ENCODE data around the gene SNRNP48.

SNRNP48 gene

GRCh38 chr6:7593229-7593628, 3.2 kb downstream of the SNRNP48 start:
- no peak for DNase-seq (ENCODE audit: low read depth in 2 of 2)

- DNase-seq (ENCODE audit: low read depth in 2 of 2), result no peak
These were observed 4.7 kb downstream of the SNRNP48 start for GRCh38 chr6:7594579-7595125.

- DNase-seq (ENCODE audit: low read depth in 2 of 2), result no peak
These were observed 14.0 kb downstream of the SNRNP48 start for GRCh38 chr6:7604003-7604402.

GRCh38 chr6:7604506-7604905, 14.5 kb downstream of the SNRNP48 start:
- DNase-seq (ENCODE audit: low read depth in 2 of 2), result no peak

GRCh38 chr6:7615611-7616383, 25.8 kb downstream of the SNRNP48 start:
- DNase-seq (ENCODE audit: low read depth in 2 of 2), result no peak

GRCh38 chr6:7617801-7618764, 28.1 kb downstream of the SNRNP48 start:
- no peak for DNase-seq (ENCODE audit: low read depth in 2 of 2)

- no peak for DNase-seq (ENCODE audit: low read depth in 2 of 2)
These were observed 31.8 kb downstream of the SNRNP48 start for GRCh38 chr6:7621761-7622160.

GRCh38 chr6:7624796-7625710, 35.1 kb downstream of the SNRNP48 start:
- no peak for DNase-seq (ENCODE audit: low read depth in 2 of 2)

- no peak for DNase-seq (ENCODE audit: low read depth in 2 of 2)
These were observed 38.5 kb downstream of the SNRNP48 start for GRCh38 chr6:7628479-7628878.

GRCh38 chr6:7628909-7629308, 38.9 kb downstream of the SNRNP48 start:
- no peak for DNase-seq (ENCODE audit: low read depth in 2 of 2)

GRCh38 chr6:7629321-7629720, 39.3 kb downstream of the SNRNP48 start:
- DNase-seq (ENCODE audit: low read depth in 2 of 2), result no peak

- DNase-seq (ENCODE audit: low read depth in 2 of 2), result no peak
These were observed 40.8 kb downstream of the SNRNP48 start for GRCh38 chr6:7630792-7631191.

GRCh38 chr6:7631466-7631865, 41.5 kb downstream of the SNRNP48 start:
- DNase-seq (ENCODE audit: low read depth in 2 of 2), result no peak

GRCh38 chr6:7632501-7633290, 42.7 kb downstream of the SNRNP48 start:
- no peak for DNase-seq (ENCODE audit: low read depth in 2 of 2)

GRCh38 chr6:7633361-7633760, 43.4 kb downstream of the SNRNP48 start:
- no peak for DNase-seq (ENCODE audit: low read depth in 2 of 2)

GRCh38 chr6:7636151-7636550, 46.2 kb downstream of the SNRNP48 start:
- DNase-seq (ENCODE audit: low read depth in 2 of 2), result no peak

- no peak for DNase-seq (ENCODE audit: low read depth in 2 of 2)
These were observed 47.5 kb downstream of the SNRNP48 start for GRCh38 chr6:7637533-7637932.

GRCh38 chr6:7639427-7639826, 49.4 kb downstream of the SNRNP48 start:
- no peak for DNase-seq (ENCODE audit: low read depth in 2 of 2)

- DNase-seq (ENCODE audit: low read depth in 2 of 2), result no peak
These were observed 50.0 kb downstream of the SNRNP48 start for GRCh38 chr6:7640016-7640415.

All from stimulated activated CD8-positive, alpha-beta memory T cell treated with anti-CD3 and anti-CD28 coated beads, Interleukin-2, amount 100 ng/mL, for 48 hours (primary cell).